Mesendoderm (in vitro differentiated cells): ENCODE results near the gene SUCLG1.
"Not testable (repeated sequence)": the region's sequence is repeated elsewhere in the genome, so short reads cannot be mapped to it uniquely, and the experiment has no call there.

Experiments
- DNase-seq: peaks from one replicate; pipeline ENCODE4 v3.0.0; 2013
- H2AK5ac ChIP-seq: 2 replicates; pipeline ENCODE4 v1.6.1; 2013; ENCODE audit warnings: low read length, inconsistent platforms
- H2BK120ac ChIP-seq: 2 replicates; pipeline ENCODE4 v1.6.1; 2013; ENCODE audit warnings: low read depth, mild to moderate bottlenecking, low read length, moderate library complexity, mixed read lengths
- H2BK15ac ChIP-seq: replicated peaks from 2 replicates; pipeline ENCODE4 v1.6.1; 2013; ENCODE audit warnings: low read depth, mild to moderate bottlenecking, moderate library complexity
- H2BK5ac ChIP-seq: 2 replicates; pipeline ENCODE4 v1.6.1; 2013; ENCODE audit warnings: low read length, inconsistent platforms
- H3K18ac ChIP-seq: 2 replicates; pipeline ENCODE4 v1.6.1; 2013; ENCODE audit warnings: mild to moderate bottlenecking, low read length, mixed read lengths
- H3K23ac ChIP-seq: one replicate; pipeline ENCODE4 v1.6.1; 2013; ENCODE audit warnings: low read length
- H3K27ac ChIP-seq: 2 replicates; pipeline ENCODE4 v1.5.1; 2013; ENCODE audit warnings: low read depth, mild to moderate bottlenecking, inconsistent platforms, low read length, moderate library complexity
- H3K27me3 ChIP-seq: 2 replicates; pipeline ENCODE4 v1.6.1; 2013; ENCODE audit warnings: low read length, control low read depth, mild to moderate bottlenecking, inconsistent platforms; ENCODE audit not compliant: insufficient read depth, poor library complexity
- H3K36me3 ChIP-seq: 2 replicates; pipeline ENCODE4 v1.6.1; 2013; ENCODE audit warnings: low read length, inconsistent platforms; ENCODE audit not compliant: control insufficient read depth, insufficient read depth
- H3K4ac ChIP-seq: one replicate; pipeline ENCODE4 v1.6.1; 2013; ENCODE audit warnings: low read depth, mild to moderate bottlenecking, low read length, moderate library complexity
- H3K4me1 ChIP-seq: 2 replicates; pipeline ENCODE4 v1.6.1; 2013; ENCODE audit warnings: low read depth, low read length, inconsistent platforms; ENCODE audit not compliant: control insufficient read depth
- H3K4me2 ChIP-seq: 2 replicates; pipeline ENCODE4 v1.6.1; 2013; ENCODE audit warnings: low read length
- H3K4me3 ChIP-seq: 2 replicates; pipeline ENCODE4 v1.5.1; 2013; ENCODE audit warnings: mild to moderate bottlenecking, low read length
- H3K56ac ChIP-seq: one replicate; pipeline ENCODE4 v1.6.1; 2013; ENCODE audit warnings: low read length
- H3K79me1 ChIP-seq: 2 replicates; pipeline ENCODE4 v1.6.1; 2013; ENCODE audit warnings: low read length, inconsistent platforms
- H3K79me2 ChIP-seq: 2 replicates; pipeline ENCODE4 v1.6.1; 2013; ENCODE audit warnings: mild to moderate bottlenecking, low read length; ENCODE audit not compliant: control insufficient read depth, insufficient read depth
- H3K9ac ChIP-seq: 2 replicates; pipeline ENCODE4 v1.6.1; 2013; ENCODE audit warnings: low read length, inconsistent platforms
- H4K5ac ChIP-seq: one replicate; pipeline ENCODE4 v1.6.1; 2013; ENCODE audit warnings: low read length
- H4K8ac ChIP-seq: one replicate; pipeline ENCODE4 v1.6.1; 2013; ENCODE audit warnings: low read depth, mild to moderate bottlenecking, control low read depth, low read length, moderate library complexity
- WGBS: extraction: QIAGEN DNeasy Blood & Tissue Kit; methylation state at CpG from one replicate; pipeline ENCODE4 v1.1.7; 2013; ENCODE audit warnings: low lambda C conversion rate, missing lambda C conversion rate; ENCODE audit not compliant: insufficient coverage; ENCODE audit errors: extremely low coverage; 5-methylcytosine and 5-hydroxymethylcytosine counted together

SUCLG1 gene

DNA sequence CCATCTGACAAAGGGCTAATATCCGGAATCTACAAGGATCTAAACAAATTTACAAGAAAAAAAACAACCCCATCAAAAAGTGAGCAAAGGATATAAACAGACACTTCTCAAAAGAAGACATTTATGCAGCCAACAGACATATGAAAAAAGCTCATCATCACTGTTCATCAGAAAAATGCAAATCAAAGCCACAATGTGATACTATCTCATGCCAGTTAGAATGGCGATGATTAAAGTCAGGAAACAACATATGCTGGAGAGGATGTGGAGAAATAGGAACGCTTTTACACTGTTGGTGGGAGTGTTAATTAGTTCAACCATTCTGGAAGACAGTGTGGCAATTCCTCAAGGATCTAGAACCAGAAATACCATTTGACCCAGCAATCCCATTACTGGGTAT lies 57.0 kb downstream of the SUCLG1 start:
- H3K9ac ChIP-seq, H3K4me2 ChIP-seq, H3K27me3 ChIP-seq, H2BK120ac ChIP-seq, DNase-seq, H3K18ac ChIP-seq, H4K8ac ChIP-seq, H3K4me1 ChIP-seq, H2AK5ac ChIP-seq, H2BK15ac ChIP-seq, H3K23ac ChIP-seq, H4K5ac ChIP-seq, H3K79me1 ChIP-seq, H3K79me2 ChIP-seq, H2BK5ac ChIP-seq, H3K36me3 ChIP-seq, H3K4me3 ChIP-seq, H3K27ac ChIP-seq, H3K4ac ChIP-seq, H3K56ac ChIP-seq: not testable (repeated sequence)
- no CpG with 5 or more reads among the region's 3 CpGs for WGBS

DNA sequence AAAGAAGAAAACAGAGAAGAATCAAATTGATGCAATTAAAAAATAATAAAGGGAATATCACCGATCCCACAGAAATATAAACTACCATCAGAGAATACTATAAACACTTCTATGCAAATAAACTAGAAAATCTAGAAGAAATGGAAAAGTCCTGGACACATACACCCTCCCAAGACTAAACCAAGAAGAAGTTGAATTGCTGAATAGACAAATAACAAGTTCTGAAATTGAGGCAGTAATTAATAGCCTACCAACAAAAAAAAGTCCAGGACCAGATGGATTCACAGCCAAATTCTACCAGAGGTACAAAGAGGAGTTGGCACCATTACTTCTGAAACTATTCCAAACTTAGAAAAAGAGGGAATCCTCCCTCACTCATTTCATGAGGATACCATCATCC lies 59.2 kb downstream of the SUCLG1 start:
- H4K8ac ChIP-seq, DNase-seq, H2BK15ac ChIP-seq, H3K4me1 ChIP-seq, H2AK5ac ChIP-seq, H2BK5ac ChIP-seq, H3K18ac ChIP-seq, H2BK120ac ChIP-seq, H3K9ac ChIP-seq, H3K36me3 ChIP-seq, H3K79me2 ChIP-seq, H3K4ac ChIP-seq, H3K23ac ChIP-seq, H3K56ac ChIP-seq, H3K27ac ChIP-seq, H3K4me2 ChIP-seq, H3K27me3 ChIP-seq, H3K79me1 ChIP-seq, H4K5ac ChIP-seq, H3K4me3 ChIP-seq: not testable (repeated sequence)
- WGBS, result no CpG with 5 or more reads among the region's 1 CpG

DNA sequence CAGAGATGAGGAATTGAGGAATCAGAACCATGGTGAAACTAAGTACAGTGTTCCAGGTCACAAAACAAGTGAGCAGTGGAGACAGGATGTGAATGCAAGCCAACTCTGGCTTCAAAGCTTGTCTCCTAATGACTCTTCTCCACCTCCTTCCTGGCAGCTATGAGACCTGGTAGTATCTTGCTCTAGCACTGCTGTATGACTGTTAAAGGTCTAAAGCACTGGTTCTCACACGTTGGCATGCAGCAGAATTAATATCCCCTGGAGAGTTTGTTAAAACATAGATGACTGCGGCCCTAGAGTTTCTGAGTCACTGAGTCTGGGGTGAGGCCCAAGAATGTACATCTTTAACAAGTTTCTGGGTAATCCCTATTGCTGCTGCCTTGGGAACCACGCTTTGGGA lies 63.3 kb downstream of the SUCLG1 start:
- no peak for DNase-seq
- no peak overlapping the region for H3K18ac ChIP-seq
- WGBS, result no CpG with 5 or more reads among the region's 3 CpGs

DNA sequence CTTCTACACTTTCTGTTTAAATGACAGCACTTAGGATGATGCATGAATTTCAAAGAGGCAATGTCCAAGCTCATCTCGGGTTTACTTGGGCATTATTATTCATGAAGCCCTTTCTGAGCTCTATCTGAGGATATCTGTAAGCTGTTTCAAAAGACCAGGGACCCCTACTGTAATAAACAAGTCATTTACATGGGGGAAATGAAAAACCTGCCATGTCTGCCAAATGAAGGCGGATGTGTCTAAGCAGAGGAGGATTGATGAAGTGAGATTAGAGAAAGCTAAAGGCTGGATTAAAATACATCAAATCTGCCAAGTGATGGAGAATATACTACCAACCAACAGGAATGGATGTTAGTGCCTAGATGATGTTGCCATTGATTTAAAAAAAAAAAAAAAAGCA lies 64.5 kb downstream of the SUCLG1 start:
- no peak overlapping the region for H4K5ac ChIP-seq
- H3K4me1 ChIP-seq, result peaks cover 2% of the 10 kb centered on the region
- H2BK120ac ChIP-seq, result no peak overlapping the region
- no peak overlapping the region for H2BK15ac ChIP-seq
- H2BK5ac ChIP-seq, result no peak overlapping the region
- H3K27ac ChIP-seq, result no peak overlapping the region
- H3K23ac ChIP-seq, result no peak overlapping the region
- no peak overlapping the region for H3K9ac ChIP-seq
- no peak overlapping the region for H3K18ac ChIP-seq
- H3K4me3 ChIP-seq, result no peak overlapping the region
- H4K8ac ChIP-seq, result no peak overlapping the region
- no peak overlapping the region for H3K56ac ChIP-seq
- no peak overlapping the region for H3K4me2 ChIP-seq
- no peak overlapping the region for H2AK5ac ChIP-seq
- no peaks in the 10 kb centered on the region for H3K27me3 ChIP-seq
- DNase-seq, result no peak
- H3K4ac ChIP-seq, result no peak overlapping the region
- H3K79me2 ChIP-seq, result no peaks in the 10 kb centered on the region
- H3K79me1 ChIP-seq, result no peaks in the 10 kb centered on the region
- no CpG with 5 or more reads among the region's 2 CpGs for WGBS
- no peaks in the 10 kb centered on the region for H3K36me3 ChIP-seq

More for the DNA sequence above, 63.3 kb downstream of the SUCLG1 start:
- Histone ChIP-seq H2BK15ac (no peak overlapping the region), H2AK5ac (no peak overlapping the region), H3K4ac (no peak overlapping the region), H3K27me3 (no peaks in the 10 kb centered on the region), H3K79me2 (no peaks in the 10 kb centered on the region), H3K23ac (no peak overlapping the region), H3K4me1 (peaks cover 2% of the 10 kb centered on the region), H3K36me3 (no peaks in the 10 kb centered on the region), H4K8ac (no peak overlapping the region), H2BK120ac (no peak overlapping the region), H3K79me1 (no peaks in the 10 kb centered on the region), H3K4me3 (no peak overlapping the region), H2BK5ac (no peak overlapping the region), H4K5ac (no peak overlapping the region), H3K4me2 (no peak overlapping the region), H3K9ac (no peak overlapping the region), H3K56ac (no peak overlapping the region), H3K27ac (no peak overlapping the region)

DNA sequence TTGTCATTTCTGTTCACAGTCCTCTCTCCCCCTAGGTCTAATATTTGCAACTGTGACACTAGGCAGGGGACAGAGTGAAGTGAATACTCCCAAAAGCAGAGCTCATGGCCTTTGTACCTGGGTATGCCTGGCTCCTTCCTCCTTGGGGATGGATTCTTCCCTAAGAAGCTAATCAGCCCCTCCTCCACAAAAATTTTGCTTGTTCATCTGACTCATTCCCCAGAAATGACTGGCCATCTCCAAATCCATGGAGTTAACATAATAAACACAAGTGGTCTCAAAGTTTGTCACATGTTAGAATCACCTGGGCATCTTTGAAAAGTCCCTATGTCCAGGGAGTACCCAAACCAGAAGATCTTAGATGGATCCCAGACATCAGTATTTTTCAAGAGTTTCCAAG lies 65.3 kb downstream of the SUCLG1 start:
- Histone ChIP-seq H2AK5ac (no peak overlapping the region), H4K5ac (no peak overlapping the region), H3K27ac (no peak overlapping the region), H3K18ac (no peak overlapping the region), H3K27me3 (no peaks in the 10 kb centered on the region), H3K79me1 (no peaks in the 10 kb centered on the region), H3K79me2 (no peaks in the 10 kb centered on the region), H2BK5ac (no peak overlapping the region), H3K4ac (no peak overlapping the region), H3K4me3 (no peak overlapping the region), H2BK15ac (no peak overlapping the region), H3K4me2 (no peak overlapping the region), H2BK120ac (no peak overlapping the region), H3K56ac (no peak overlapping the region), H4K8ac (no peak overlapping the region), H3K4me1 (peaks cover 2% of the 10 kb centered on the region), H3K36me3 (no peaks in the 10 kb centered on the region), H3K9ac (no peak overlapping the region), H3K23ac (no peak overlapping the region)
- DNase-seq, result no peak

DNA sequence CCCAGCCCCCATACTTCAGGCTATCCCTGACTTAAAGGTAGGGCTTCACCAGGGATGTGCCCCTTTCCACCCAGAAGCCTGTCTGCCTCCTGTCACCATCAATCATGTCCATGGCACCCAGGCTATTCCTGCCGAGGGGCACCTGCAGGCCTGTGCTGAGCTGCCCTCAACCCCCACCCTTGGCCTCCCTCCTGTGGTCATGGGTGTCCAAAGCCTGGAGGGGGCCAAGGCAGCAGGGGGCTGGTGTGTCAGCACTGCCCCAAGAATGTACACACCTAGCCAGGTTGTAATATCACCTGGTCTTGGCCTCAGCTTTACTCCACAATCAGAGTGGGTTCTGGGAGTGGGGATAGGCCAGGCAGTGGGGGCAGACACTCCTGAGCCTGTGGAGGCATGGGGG lies 69.3 kb downstream of the SUCLG1 start:
- H3K18ac ChIP-seq, result no peak overlapping the region
- no CpG with 5 or more reads among the region's 1 CpG for WGBS
- no peak for DNase-seq

More for the DNA sequence above, 69.3 kb downstream of the SUCLG1 start:
- Histone ChIP-seq H3K9ac (no peak overlapping the region), H2BK15ac (no peak overlapping the region), H3K4me2 (no peak overlapping the region), H3K4me3 (no peak overlapping the region), H4K5ac (no peak overlapping the region), H3K79me2 (no peaks in the 10 kb centered on the region), H4K8ac (no peak overlapping the region), H2BK5ac (no peak overlapping the region), H3K27ac (no peak overlapping the region), H3K79me1 (no peaks in the 10 kb centered on the region), H2AK5ac (no peak overlapping the region), H3K36me3 (no peaks in the 10 kb centered on the region), H3K4ac (no peak overlapping the region), H3K4me1 (peaks cover 4% of the 10 kb centered on the region), H2BK120ac (no peak overlapping the region), H3K27me3 (no peaks in the 10 kb centered on the region), H3K23ac (no peak overlapping the region), H3K56ac (no peak overlapping the region)
